GM21825 (cell line): Measurements from ENCODE around the gene GUCY2C.

Source experiments
- ATAC-seq: cut with Tn5 transposase; IDR thresholded peaks from one replicate; pipeline ENCODE4 v1.9.1; 2021; ENCODE audit warnings: mild to moderate bottlenecking, moderate library complexity; ENCODE audit not compliant: unreplicated experiment

The GUCY2C gene

DNA sequence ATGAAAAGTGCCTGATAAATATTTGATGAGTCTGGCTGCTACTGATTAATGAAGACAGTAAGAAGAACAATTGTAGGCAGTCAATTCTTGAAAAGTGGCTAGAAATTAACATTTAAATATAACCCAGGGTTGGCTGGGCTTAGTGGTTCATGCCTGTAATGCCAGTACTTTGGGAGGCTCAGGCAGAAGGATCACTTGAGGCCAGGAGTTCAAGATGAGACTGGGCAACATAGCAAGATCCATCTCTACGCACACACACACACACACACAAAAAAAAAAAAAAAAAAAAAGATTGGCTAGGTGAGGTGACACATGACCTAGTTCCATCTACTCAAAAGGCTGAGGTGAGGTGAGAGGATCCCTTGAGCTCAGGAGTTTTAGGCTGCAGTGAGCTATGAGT, 120.8 kb downstream of the GUCY2C start:
- ATAC-seq, result no peak

DNA sequence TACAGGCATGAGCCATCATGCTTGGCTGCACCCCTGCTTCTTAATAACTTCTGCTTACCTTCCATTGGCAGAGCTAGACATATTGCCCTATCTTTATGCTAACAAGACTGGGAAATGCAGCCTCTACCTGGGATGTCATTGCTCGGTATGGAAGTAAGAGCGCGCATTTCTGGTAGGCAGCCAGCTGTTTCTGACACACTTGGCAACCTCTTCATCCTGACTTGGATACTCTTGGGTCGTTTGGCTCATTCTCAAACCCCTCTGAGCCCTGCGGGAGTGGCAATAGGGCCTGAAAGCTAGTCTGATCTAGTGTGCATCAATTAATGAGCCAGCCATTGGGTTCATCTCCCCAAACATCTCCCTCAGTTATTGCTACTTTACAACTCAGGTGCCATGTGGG, 123.3 kb downstream of the GUCY2C start:
- no peak for ATAC-seq

DNA sequence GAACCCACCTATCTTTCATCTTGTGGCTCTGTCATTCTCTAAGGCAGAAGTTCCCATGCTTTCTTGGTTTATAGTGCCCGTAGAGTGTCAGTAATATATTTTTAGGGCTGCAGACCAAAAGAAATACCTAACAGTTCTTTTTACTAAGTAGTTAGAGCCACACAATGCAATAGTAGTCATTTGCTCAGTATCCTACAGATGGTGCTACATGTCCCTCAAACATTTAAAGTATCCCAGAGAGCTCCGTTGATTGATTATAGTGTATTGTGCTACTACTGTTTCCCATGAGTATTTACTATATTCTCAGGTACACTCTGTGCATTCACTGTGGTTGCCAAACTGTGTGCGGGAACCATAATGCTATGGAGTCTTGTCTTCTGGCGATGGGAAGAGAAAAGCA, 124.0 kb downstream of the GUCY2C start:
- no peak for ATAC-seq

- ATAC-seq, result no peak
Observed at GRCh38 chr12:14571779-14572178, 124.6 kb downstream of the GUCY2C start.

- no peak for ATAC-seq
Observed at GRCh38 chr12:14570231-14570630, 126.2 kb downstream of the GUCY2C start.

GRCh38 chr12:14567351-14568162, 128.8 kb downstream of the GUCY2C start, which contains the start of gene PLBD1:
Gene PLBD1 (minus strand): TSS chr12:14567883. CDS start chr12:14567696, 187 bp downstream.
- no peak for ATAC-seq

- no peak for ATAC-seq
Observed at GRCh38 chr12:14564336-14564959, 132.0 kb downstream of the GUCY2C start.

DNA sequence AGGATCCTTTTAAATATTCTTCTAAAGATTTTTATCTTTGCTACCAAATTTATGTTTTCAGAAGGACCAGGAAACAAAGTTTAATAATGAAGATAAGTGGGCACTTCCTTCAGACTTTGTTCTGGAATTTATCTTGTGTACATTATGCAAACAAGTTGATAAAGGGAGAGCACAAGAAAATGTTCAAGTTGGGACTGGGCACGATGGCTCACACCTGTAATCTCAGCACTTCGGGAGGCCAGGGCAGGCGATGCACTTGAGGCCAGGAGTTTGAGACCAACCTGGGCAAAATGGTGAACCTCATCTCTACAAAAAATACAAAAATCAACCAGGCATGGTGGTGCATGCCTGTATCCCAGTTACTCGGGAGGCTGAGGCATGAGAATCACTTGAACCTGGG, 133.4 kb downstream of the GUCY2C start:
- no peak for ATAC-seq
